Stimulated activated CD4-positive, alpha-beta T cell treated with anti-CD3 and anti-CD28 coated beads, Interleukin-12 subunit alpha, Interleukin-12 subunit beta, amount 100 ng/mL, for 24 hours (primary cell): ENCODE data around the gene ZHX3.
A peak's percentile ranks its signal among the peaks of the same experiment; 100 is the strongest.

Source experiments
- DNase-seq, 2 experiments: peaks; one replicate each; pipeline ENCODE4 v3.0.0-alpha.2; 2020; ENCODE audit warnings: low read depth in 2 of 2

Gene ZHX3

GRCh38 chr20:41185013-41185757 lies 132.3 kb downstream of the ZHX3 start:
- no peak for DNase-seq

GRCh38 chr20:41183831-41184230 lies 133.7 kb downstream of the ZHX3 start:
- no peak for DNase-seq

DNA sequence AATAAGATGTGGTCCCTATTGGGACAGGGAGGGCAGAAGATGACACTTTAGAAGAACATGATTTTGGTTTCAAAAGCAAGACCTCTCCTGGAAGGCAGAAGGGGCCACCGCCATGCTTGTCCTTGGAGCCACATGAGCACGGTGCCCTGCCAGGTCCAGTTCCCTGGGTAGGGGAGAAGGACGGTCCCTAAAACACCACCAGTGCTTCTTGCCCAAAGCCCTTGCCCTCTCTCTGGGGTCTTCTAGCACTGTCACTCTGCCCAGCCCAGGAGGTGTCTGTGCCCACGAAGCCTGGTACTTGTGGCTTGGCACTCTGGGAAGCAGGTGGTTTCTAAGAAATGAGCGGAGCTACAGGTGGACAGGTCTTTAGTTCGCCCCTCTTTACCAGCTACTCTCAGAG lies 134.1 kb downstream of the ZHX3 start:
- no peak for DNase-seq

GRCh38 chr20:41182296-41183212 lies 135.0 kb downstream of the ZHX3 start:
- no peak for DNase-seq

DNA sequence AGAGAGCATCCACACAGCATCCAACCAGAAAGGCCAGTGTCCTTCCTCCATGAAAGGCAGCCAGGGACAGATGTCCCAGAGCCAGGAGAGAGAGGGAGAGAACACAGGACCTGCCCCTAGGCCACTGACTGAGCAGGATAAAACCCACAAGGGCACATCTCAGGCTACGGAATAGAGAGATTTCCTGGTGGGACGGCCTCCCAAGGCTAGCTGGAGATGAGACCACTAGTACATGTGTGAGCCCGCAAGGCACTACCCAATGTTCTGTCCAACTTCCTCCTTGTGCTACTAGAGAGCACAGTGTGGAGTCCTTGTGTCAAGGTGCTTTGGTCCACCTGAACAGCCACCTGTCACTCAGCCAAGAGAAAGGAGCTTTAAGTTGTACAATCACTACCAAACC lies 136.0 kb downstream of the ZHX3 start:
- DNase-seq = no peak

DNA sequence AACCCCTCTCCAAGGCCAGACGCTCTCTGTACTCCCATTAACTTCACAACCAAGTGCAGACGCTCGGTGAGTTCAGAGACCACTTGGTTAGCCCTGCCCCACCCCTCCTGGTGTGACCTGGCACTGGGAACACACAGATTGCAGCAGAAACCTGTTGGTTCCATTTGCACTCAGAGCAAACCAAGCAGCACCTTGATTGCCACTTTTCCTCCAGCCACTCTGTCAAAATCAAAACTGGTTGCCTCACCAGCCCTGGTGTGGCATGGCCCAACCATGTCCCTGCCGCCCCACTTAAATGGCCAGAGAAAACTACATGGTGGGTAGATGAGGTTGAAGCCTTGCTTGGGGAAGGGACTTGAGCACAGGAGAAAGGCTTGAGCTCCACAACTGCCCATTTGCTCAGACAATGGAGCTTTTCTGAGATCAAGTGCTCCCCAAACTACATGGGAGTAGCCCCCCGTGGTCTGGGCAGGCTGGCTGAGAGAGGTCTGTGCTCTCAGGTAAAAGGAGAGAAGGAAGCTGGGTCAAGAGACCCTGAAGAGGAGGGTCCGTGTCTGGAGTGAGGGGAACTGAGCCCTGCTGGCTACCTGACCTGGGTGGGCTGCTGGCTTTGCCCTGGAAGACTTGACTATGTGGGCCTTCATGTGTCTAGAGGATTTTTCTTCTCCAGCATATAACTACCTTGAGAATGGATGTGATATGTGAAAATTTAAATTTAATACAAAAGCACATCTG lies 136.8 kb downstream of the ZHX3 start:
- DNase-seq = no peak

DNA sequence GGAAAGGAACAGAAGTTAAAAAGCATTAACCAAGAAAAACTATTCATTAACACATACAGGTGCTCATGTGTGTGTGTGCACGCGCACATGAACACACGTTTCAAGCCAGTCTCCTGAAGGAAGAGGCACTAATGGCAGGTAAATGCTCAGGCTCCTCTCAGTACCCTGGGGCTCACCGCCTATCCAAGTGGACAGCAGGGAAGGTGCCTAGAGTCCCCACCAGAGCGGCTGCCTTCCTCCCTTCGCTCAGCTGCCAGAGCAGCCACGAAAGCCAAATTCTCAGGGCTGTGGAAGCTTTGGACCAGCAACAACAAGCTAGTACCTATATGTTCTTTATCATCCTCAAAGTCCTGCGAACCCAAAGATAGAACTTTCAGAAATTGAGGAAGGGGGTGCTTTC lies 137.6 kb downstream of the ZHX3 start:
- DNase-seq = no peak

DNA sequence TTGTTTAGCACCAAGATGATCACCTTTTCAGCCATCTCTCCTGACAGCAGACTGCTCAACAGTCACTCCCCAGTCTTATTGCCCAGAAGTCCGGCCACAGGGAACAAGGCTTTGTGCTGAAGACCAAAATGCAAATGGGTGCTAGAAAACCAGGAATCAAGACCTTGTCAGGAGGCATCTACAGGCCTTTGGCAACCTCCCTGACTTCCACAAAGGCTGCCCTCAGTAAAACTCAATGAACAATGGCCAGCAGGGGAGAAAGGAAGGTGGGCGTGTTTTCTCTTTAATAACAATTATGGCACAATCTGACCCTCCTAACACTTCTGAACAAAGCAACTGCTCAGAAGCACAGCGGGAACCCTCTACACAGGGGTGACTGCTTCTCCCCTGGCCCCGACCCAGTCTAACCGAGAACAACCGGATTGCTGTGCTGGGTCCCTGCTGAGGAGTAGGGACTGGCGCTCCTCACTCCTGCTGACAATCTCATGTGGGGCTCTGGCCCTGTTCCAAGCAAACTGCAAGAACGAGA lies 138.6 kb downstream of the ZHX3 start:
- DNase-seq = no peak

DNA sequence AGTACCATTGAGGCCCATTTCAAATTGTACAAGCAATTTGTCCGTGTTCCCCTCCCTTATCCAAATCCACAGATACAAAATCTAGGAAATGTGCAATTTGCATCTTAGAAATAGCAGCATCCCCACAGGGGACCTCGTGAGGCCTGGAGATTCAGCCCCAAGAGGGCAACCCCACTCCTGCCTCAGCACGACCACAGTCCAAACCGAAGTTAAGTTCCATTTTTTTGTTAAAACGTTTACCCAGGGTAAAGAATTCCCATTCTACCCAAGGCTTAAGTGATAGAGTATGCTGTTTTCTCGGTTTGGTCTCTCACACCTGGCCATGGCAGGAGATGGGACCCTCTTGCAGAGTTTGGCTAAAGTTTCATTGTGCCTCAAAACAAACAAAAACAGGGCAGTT lies 139.0 kb downstream of the ZHX3 start:
- DNase-seq = no peak

GRCh38 chr20:41177636-41178035 lies 139.9 kb downstream of the ZHX3 start:
- DNase-seq = no peak

DNA sequence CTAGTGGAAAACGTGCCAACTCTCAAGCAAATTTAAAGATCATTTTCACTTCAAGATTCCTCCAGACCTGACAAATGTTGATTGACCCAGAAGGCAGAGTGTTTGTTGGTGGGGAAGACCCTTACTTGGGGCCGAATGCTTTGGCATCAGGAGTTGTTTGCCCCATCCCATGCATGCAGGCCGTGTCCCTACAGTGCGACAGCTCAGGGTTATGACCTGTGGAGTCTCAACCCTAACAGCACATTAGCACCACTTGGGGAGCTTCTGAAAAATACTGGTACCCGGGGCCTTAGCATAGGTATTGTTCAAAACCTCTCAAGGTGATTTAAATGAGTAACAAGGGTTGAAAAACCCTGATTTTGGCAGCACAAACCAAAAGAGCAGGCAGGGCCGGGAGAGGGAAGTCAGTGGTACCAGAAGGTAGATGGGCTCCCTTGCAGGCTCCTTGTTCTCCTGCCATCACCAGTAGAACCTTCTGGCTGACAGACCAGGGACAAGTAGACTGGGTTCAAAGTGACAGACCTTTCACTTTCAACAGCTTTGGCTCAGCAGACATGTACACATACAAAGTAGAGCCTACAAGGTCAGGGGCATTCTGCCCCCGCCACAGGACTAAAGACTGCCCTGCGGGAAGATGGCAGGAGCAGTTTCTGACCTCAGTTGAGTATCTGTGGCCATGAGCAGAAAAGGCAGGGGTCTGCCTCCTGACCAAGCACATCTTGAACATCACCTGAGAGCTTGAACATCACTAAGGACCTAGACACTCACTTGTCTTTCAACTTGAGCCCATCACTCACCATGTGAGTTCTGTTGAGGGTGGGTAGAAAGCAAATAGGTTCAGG lies 140.6 kb downstream of the ZHX3 start:
- DNase-seq = no peak

DNA sequence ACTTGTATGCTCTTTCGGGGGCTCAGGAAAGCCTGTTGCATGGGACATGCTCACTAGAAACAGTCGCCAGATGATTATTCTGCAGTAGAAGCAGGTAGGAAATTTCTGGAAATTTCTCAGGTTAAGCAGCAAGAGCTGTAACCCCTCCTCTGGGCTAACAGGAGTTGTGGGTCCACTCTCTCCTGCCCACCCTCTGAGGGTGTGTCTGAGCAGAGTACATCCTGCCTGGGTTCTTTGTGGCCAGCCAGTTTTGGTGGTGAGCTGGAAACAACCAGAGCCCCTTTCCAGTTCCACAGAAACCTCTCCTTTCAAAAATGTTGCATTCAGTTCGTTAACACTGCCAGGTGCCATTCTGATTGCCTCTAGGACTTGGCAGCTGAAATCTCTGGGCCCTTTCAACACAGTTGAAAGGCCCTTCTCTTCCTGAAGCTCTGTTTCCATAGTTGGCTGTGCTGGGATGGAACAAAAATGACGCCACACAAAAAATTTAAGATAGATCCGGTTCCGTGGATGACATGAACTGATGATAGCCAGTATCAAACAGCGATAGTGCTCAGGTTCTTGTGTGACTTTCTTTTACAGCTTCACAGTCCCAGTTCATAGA lies 141.7 kb downstream of the ZHX3 start:
- no peak for DNase-seq

DNA sequence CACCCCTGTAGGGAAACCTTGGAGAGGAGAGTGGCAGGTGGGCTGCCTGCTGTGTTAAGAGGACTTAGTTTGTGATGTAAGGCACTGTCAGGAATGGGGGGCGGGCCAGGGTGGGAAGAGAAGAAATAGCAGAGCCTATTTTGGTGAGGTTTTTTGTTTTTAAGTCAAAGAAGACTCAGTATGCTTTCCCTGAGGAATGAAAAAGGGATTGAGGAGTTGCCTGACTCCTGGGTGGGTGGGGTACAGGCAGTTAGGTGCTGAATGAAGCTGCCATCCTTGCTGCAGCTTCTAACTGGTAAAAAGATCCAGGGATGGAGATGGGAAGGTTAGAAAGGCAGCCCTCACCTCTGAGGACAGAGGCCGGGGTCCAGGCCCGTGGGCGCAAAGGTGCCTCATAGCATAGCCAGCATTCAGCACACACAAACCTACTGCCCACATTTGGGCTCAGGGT lies 142.3 kb downstream of the ZHX3 start:
- no peak for DNase-seq

- no peak for DNase-seq
These were observed 142.7 kb downstream of the ZHX3 start for GRCh38 chr20:41174782-41175181.

DNA sequence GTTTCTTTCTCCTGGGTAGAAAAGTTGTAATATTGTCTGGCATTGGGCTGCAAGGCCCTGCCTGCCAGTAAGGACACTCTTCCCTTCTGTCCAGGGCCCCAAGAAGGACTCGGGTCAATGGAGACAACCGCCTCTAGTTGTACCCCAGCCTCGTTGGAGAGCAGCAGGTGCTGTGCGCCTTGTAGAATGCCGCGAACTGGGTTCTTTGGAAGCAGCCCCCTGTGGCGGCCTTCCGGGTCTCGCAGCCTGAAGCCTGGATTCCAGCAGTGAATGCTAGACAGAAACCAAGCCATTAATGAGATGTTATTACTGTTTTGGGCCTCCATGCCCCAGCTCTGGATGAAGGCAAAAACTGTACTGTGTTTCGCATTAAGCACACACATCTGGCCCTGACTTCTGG lies 143.2 kb downstream of the ZHX3 start:
- DNase-seq = no peak

DNA sequence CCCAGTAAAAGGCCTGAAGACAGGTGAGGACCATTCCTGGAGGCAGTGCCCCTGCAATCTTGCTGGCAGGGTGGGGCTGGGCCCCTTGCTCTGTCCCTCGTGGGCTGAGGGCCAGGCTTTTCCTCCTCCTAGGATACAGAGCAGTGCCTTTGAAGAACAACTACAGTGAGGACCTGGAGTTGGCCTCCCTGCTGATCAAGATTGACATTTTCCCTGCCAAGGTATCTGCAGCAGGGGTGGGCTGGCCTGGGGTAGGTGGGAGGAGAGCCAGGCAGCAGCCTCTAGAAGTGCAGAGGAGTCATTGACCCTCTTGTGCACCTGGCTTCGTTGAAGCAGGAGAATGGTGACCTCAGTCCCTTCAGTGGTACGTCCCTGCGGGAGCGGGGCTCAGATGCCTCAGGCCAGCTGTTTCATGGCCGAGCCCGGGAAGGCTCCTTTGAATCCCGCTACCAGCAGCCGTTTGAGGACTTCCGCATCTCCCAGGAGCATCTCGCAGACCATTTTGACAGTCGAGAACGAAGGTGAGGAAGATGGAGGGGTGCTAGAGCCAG lies 143.7 kb downstream of the ZHX3 start:
- no peak for DNase-seq

- peak; percentile 37 to 59 for DNase-seq
These were observed 144.3 kb downstream of the ZHX3 start for GRCh38 chr20:41173161-41173721.

- no peak for DNase-seq
These were observed 145.0 kb downstream of the ZHX3 start for GRCh38 chr20:41172296-41173140.

- no peak for DNase-seq
These were observed 145.7 kb downstream of the ZHX3 start for GRCh38 chr20:41171736-41172295.
